HG03064 (cell line): ENCODE measurements around the gene CCSER2.
"Not testable (repeated sequence)": the region's sequence is repeated elsewhere in the genome, so short reads cannot be mapped to it uniquely, and the experiment has no call there.

Source experiments
- ATAC-seq: cut with Tn5 transposase; IDR thresholded peaks from one replicate; pipeline ENCODE4 v1.9.1; 2021; ENCODE audit warnings: low read depth; ENCODE audit not compliant: unreplicated experiment

The CCSER2 gene

GRCh38 chr10:84375011-84375410 is 46.6 kb downstream of the CCSER2 start:
- ATAC-seq = peak; percentile 59

- ATAC-seq = no peak
Observed at GRCh38 chr10:84375881-84376280, 47.5 kb downstream of the CCSER2 start.

- ATAC-seq = no peak
Observed at GRCh38 chr10:84388148-84388547, 59.8 kb downstream of the CCSER2 start.

GRCh38 chr10:84390364-84390763 is 62.0 kb downstream of the CCSER2 start:
- ATAC-seq = no peak

- ATAC-seq = no peak
Observed at GRCh38 chr10:84391326-84391725, 62.9 kb downstream of the CCSER2 start.

GRCh38 chr10:84392181-84392580 is 63.8 kb downstream of the CCSER2 start:
- no peak for ATAC-seq

GRCh38 chr10:84395581-84395980 is 67.2 kb downstream of the CCSER2 start:
- ATAC-seq = no peak

- no peak for ATAC-seq
Observed at GRCh38 chr10:84397735-84398144, 69.4 kb downstream of the CCSER2 start.

- ATAC-seq = no peak
Observed at GRCh38 chr10:84398696-84399095, 70.3 kb downstream of the CCSER2 start.

- no peak for ATAC-seq
Observed at GRCh38 chr10:84401854-84402611, 73.6 kb downstream of the CCSER2 start.

GRCh38 chr10:84404783-84405182 is 76.4 kb downstream of the CCSER2 start:
- ATAC-seq = no peak

- no peak for ATAC-seq
Observed at GRCh38 chr10:84405662-84406061, 77.3 kb downstream of the CCSER2 start.

GRCh38 chr10:84406561-84406960 is 78.2 kb downstream of the CCSER2 start:
- ATAC-seq = no peak

- ATAC-seq = no peak
Observed at GRCh38 chr10:84407388-84408049, 79.1 kb downstream of the CCSER2 start.

- no peak for ATAC-seq
Observed at GRCh38 chr10:84412482-84412881, 84.1 kb downstream of the CCSER2 start.

GRCh38 chr10:84414110-84414509 is 85.7 kb downstream of the CCSER2 start:
- not testable (repeated sequence) for ATAC-seq

GRCh38 chr10:84415539-84416244 is 87.3 kb downstream of the CCSER2 start:
- no peak for ATAC-seq

GRCh38 chr10:84416245-84416555 is 87.8 kb downstream of the CCSER2 start:
- ATAC-seq = no peak

GRCh38 chr10:84423719-84424118 is 95.3 kb downstream of the CCSER2 start:
- ATAC-seq = no peak

- ATAC-seq = no peak
Observed at GRCh38 chr10:84424731-84425167, 96.4 kb downstream of the CCSER2 start.

GRCh38 chr10:84427903-84428650 is 99.7 kb downstream of the CCSER2 start:
- ATAC-seq = no peak
